H9 (cell line): ENCODE results near the gene KRTAP10-6. TPM values are rescaled to one million over a fixed set of nuclear protein-coding genes. Genes with fewer than 3 reads are reported as not detected.

ENCODE experiments used
- DNase-seq: peaks from one replicate; pipeline ENCODE4 v3.0.0-alpha.2; 2017
- H2AFZ ChIP-seq: one replicate; pipeline ENCODE4 v1.6.1; 2013; ENCODE audit warnings: mild to moderate bottlenecking, low read length, control low read depth, moderate library complexity
- H2AK5ac ChIP-seq: 2 replicates; pipeline ENCODE4 v1.6.1; 2013; ENCODE audit warnings: low read length, control low read depth, mixed read lengths; ENCODE audit not compliant: insufficient read length
- H2BK120ac ChIP-seq: one replicate; pipeline ENCODE4 v1.6.1; 2013; ENCODE audit warnings: low read depth, mild to moderate bottlenecking, low read length, control low read depth, inconsistent platforms; ENCODE audit not compliant: poor library complexity, severe bottlenecking
- H2BK12ac ChIP-seq: 2 replicates; pipeline ENCODE4 v1.6.1; 2013; ENCODE audit warnings: low read length, control low read depth, mixed read lengths, low read depth; ENCODE audit not compliant: insufficient read length
- H2BK15ac ChIP-seq: 2 replicates; pipeline ENCODE4 v1.6.1; 2013; ENCODE audit warnings: low read depth, low read length, control low read depth
- H2BK20ac ChIP-seq: one replicate; pipeline ENCODE4 v1.6.1; 2013; ENCODE audit warnings: low read depth, mild to moderate bottlenecking, low read length, control low read depth, inconsistent platforms; ENCODE audit not compliant: poor library complexity, severe bottlenecking
- H2BK5ac ChIP-seq: 2 replicates; pipeline ENCODE4 v1.6.1; 2013; ENCODE audit warnings: low read length, control low read depth, mixed read lengths; ENCODE audit not compliant: insufficient read length
- H3K14ac ChIP-seq: 2 replicates; pipeline ENCODE4 v1.6.1; 2013; ENCODE audit warnings: low read length, control low read depth; ENCODE audit not compliant: insufficient read depth
- H3K18ac ChIP-seq: 2 replicates; pipeline ENCODE4 v1.6.1; 2013; ENCODE audit warnings: low read depth, mild to moderate bottlenecking, mixed read lengths, low read length, control low read depth; ENCODE audit not compliant: insufficient read length
- H3K23ac ChIP-seq: 2 replicates; pipeline ENCODE4 v1.6.1; 2013; ENCODE audit warnings: low read length, control low read depth, mixed read lengths, low read depth; ENCODE audit not compliant: insufficient read length
- H3K23me2 ChIP-seq: 2 replicates; pipeline ENCODE4 v1.6.1; 2013; ENCODE audit warnings: low read depth, mild to moderate bottlenecking, mixed read lengths, low read length, control low read depth; ENCODE audit not compliant: insufficient read length, poor library complexity, severe bottlenecking
- H3K27ac ChIP-seq: 2 replicates; pipeline ENCODE4 v1.5.1; 2013; ENCODE audit warnings: low read length, control low read depth, mixed read lengths, low read depth; ENCODE audit not compliant: insufficient read length
- H3K27me3 ChIP-seq: 2 replicates; pipeline ENCODE4 v1.6.1; 2013; ENCODE audit warnings: low read length, control low read depth, inconsistent platforms; ENCODE audit not compliant: insufficient read depth
- H3K4ac ChIP-seq: 2 replicates; pipeline ENCODE4 v1.6.1; 2013; ENCODE audit warnings: low read depth, mild to moderate bottlenecking, control low read depth, inconsistent platforms, low read length, moderate library complexity
- H3K4me1 ChIP-seq: 2 replicates; pipeline ENCODE4 v1.6.1; 2013; ENCODE audit warnings: low read length, control low read depth, inconsistent platforms; ENCODE audit not compliant: insufficient read depth
- H3K4me2 ChIP-seq: 2 replicates; pipeline ENCODE4 v1.6.1; 2013; ENCODE audit warnings: low read length, control low read depth, mixed read lengths; ENCODE audit not compliant: insufficient read length, insufficient read depth
- H3K56ac ChIP-seq: 2 replicates; pipeline ENCODE4 v1.6.1; 2013; ENCODE audit warnings: low read depth, mild to moderate bottlenecking, mixed read lengths, low read length, control low read depth; ENCODE audit not compliant: insufficient read length
- H3K79me1 ChIP-seq: 2 replicates; pipeline ENCODE4 v1.6.1; 2013; ENCODE audit warnings: low read depth, mild to moderate bottlenecking, moderate library complexity, low read length, control low read depth, inconsistent platforms; ENCODE audit not compliant: insufficient read depth, poor library complexity, severe bottlenecking
- H3K79me2 ChIP-seq: 2 replicates; pipeline ENCODE4 v1.6.1; 2013; ENCODE audit warnings: low read length, control low read depth, inconsistent platforms; ENCODE audit not compliant: insufficient read depth
- H3K9ac ChIP-seq: 2 replicates; pipeline ENCODE4 v1.6.1; 2013; ENCODE audit warnings: low read length, control low read depth, mixed read lengths; ENCODE audit not compliant: insufficient read length; ENCODE audit errors: extremely low read depth
- H3K9me3 ChIP-seq: one replicate; pipeline ENCODE4 v1.6.1; 2013; ENCODE audit warnings: low read depth, low read length, inconsistent platforms; ENCODE audit not compliant: control insufficient read depth
- H3T11ph ChIP-seq: one replicate; pipeline ENCODE4 v1.6.1; 2013; ENCODE audit warnings: mild to moderate bottlenecking, low read length, control low read depth, inconsistent platforms
- H4K20me1 ChIP-seq: one replicate; pipeline ENCODE4 v1.6.1; 2013; ENCODE audit not compliant: control insufficient read depth, insufficient read length, insufficient read depth
- H4K5ac ChIP-seq: 2 replicates; pipeline ENCODE4 v1.6.1; 2013; ENCODE audit warnings: low read depth, mild to moderate bottlenecking, mixed read lengths, low read length, control low read depth; ENCODE audit not compliant: insufficient read length
- H4K8ac ChIP-seq: replicated peaks from 2 replicates; pipeline ENCODE4 v1.6.1; 2013; ENCODE audit warnings: low read length, control low read depth, mixed read lengths, low read depth; ENCODE audit not compliant: insufficient read length
- H4K91ac ChIP-seq: 2 replicates; pipeline ENCODE4 v1.6.1; 2013; ENCODE audit warnings: low read depth, mild to moderate bottlenecking, moderate library complexity, mixed read lengths, low read length, control low read depth; ENCODE audit not compliant: insufficient read length
- H3K27ac Mint-ChIP-seq, 3 experiments: 2 replicates in 2 of 3; 3 replicates in 1 of 3; pipeline ENCODE4 v1.8.0; 2020 to 2021; ENCODE audit warnings: mixed read lengths in 3 of 3, mild to moderate bottlenecking in 1 of 3, moderate library complexity in 1 of 3
- H3K27me3 Mint-ChIP-seq: 2 replicates; pipeline ENCODE4 v1.8.0; 2021; ENCODE audit warnings: low read depth, mild to moderate bottlenecking, moderate library complexity, mixed read lengths
- H3K36me3 Mint-ChIP-seq, 3 experiments: 2 replicates in 2 of 3; 3 replicates in 1 of 3; pipeline ENCODE4 v1.8.0; 2020 to 2021; ENCODE audit warnings: low read depth in 3 of 3, mixed read lengths in 3 of 3; ENCODE audit not compliant: insufficient read depth in 1 of 3
- H3K4me1 Mint-ChIP-seq, 2 experiments: 2 replicates each; pipeline ENCODE4 v1.8.0; 2020; ENCODE audit warnings: mixed read lengths in 2 of 2
- H3K4me3 Mint-ChIP-seq, 2 experiments: 2 replicates in 1 of 2; 3 replicates in 1 of 2; pipeline ENCODE4 v1.8.0; 2020 to 2021; ENCODE audit warnings: mild to moderate bottlenecking in 2 of 2, mixed read lengths in 2 of 2, moderate library complexity in 1 of 2
- H3K9me3 Mint-ChIP-seq, 2 experiments: 2 replicates in 1 of 2; 3 replicates in 1 of 2; pipeline ENCODE4 v1.8.0; 2020; ENCODE audit warnings: mild to moderate bottlenecking in 2 of 2, mixed read lengths in 2 of 2, moderate library complexity in 1 of 2
- whole genome bisulfite sequencing: extraction: QIAGEN DNeasy Blood & Tissue Kit; methylation state at CpG from one replicate; pipeline ENCODE4 v1.1.7; 2013; ENCODE audit warnings: missing lambda C conversion rate, low lambda C conversion rate, mixed read lengths; ENCODE audit not compliant: insufficient read length; ENCODE audit errors: extremely low coverage; 5-methylcytosine and 5-hydroxymethylcytosine counted together
- total RNA-seq: library from RNA; stranded (reverse); gene quantifications from 2 replicates; pipeline ENCODE4 v1.2.1, GENCODE V29; 2021
- TF ChIP-seq, protein P1 (sequence below): fragments of 200-600 bp; sonication (generic); conservative IDR thresholded peaks from 3 replicates; pipeline ENCODE4 v1.8.0; 2021; ENCODE audit warnings: antibody characterized with exemption, mild to moderate bottlenecking

The KRTAP10-6 gene
- total RNA-seq, 1 experiment from 2014 or later = not detected

DNA sequence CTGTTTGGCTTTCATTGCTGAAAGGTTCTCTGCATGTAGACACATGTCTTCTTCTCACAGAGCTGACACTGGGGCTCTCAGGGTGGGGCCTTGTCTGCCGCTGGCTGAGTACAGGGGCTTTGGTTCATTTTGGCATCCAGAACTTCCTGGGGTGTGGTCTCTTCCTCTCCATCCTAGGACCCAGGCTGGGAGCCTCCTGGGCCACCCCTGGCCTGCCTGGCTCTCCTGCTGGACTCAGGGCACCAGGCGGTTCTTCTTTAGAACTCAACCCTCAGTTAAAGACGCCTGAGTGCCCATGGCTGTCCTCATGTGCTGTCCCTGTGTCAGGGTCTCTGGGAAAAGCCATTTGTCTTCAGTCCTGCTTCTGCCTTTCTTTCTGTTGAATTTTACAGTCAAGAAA lies 6.4 kb downstream of the KRTAP10-6 start:
- Histone ChIP-seq H2BK15ac (no peak overlapping the region), H3K79me2 (no peaks in the 10 kb centered on the region), H4K20me1 (no peaks in the 10 kb centered on the region), H4K91ac (no peak overlapping the region), H3K27me3 (no peaks in the 10 kb centered on the region), H3K9ac (no peak overlapping the region), H4K8ac (no peak overlapping the region), H2AFZ (no peak overlapping the region), H2BK5ac (no peak overlapping the region), H3K4me1 (no peaks in the 10 kb centered on the region), H4K5ac (no peak overlapping the region), H3K27ac (no peak overlapping the region), H2BK12ac (no peak overlapping the region), H3K23ac (no peak overlapping the region), H2BK120ac (no peak overlapping the region), H3K9me3 (no peaks in the 10 kb centered on the region), H3T11ph (no peak overlapping the region), H3K56ac (no peak overlapping the region), H2AK5ac (no peak overlapping the region), H3K79me1 (no peaks in the 10 kb centered on the region), H3K4ac (no peak overlapping the region), H3K23me2 (no peaks in the 10 kb centered on the region), H2BK20ac (no peak overlapping the region), H3K14ac (no peak overlapping the region), H3K18ac (no peak overlapping the region), H3K4me2 (no peak overlapping the region)
- no peak for DNase-seq
- peaks cover 14% of the 10 kb centered on the region for H3K27me3 Mint-ChIP-seq
- no CpG with 5 or more reads among the region's 3 CpGs for WGBS
- H3K4me3 Mint-ChIP-seq = no peak overlapping the region
- TF ChIP-seq, protein P1, sequence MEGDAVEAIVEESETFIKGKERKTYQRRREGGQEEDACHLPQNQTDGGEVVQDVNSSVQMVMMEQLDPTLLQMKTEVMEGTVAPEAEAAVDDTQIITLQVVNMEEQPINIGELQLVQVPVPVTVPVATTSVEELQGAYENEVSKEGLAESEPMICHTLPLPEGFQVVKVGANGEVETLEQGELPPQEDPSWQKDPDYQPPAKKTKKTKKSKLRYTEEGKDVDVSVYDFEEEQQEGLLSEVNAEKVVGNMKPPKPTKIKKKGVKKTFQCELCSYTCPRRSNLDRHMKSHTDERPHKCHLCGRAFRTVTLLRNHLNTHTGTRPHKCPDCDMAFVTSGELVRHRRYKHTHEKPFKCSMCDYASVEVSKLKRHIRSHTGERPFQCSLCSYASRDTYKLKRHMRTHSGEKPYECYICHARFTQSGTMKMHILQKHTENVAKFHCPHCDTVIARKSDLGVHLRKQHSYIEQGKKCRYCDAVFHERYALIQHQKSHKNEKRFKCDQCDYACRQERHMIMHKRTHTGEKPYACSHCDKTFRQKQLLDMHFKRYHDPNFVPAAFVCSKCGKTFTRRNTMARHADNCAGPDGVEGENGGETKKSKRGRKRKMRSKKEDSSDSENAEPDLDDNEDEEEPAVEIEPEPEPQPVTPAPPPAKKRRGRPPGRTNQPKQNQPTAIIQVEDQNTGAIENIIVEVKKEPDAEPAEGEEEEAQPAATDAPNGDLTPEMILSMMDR = no peak
- H3K27ac Mint-ChIP-seq = no peak overlapping the region
- H3K9me3 Mint-ChIP-seq = peaks cover 4 to 14% of the 10 kb centered on the region in 2 experiments
- peaks cover 0 to 11% (median 0%) of the 10 kb centered on the region in 3 experiments; a peak in 4 of 7 replicates for H3K36me3 Mint-ChIP-seq
- peaks cover 15 to 19% of the 10 kb centered on the region in 2 experiments for H3K4me1 Mint-ChIP-seq
